ENCODE results near the gene ACTN4.

DNA sequence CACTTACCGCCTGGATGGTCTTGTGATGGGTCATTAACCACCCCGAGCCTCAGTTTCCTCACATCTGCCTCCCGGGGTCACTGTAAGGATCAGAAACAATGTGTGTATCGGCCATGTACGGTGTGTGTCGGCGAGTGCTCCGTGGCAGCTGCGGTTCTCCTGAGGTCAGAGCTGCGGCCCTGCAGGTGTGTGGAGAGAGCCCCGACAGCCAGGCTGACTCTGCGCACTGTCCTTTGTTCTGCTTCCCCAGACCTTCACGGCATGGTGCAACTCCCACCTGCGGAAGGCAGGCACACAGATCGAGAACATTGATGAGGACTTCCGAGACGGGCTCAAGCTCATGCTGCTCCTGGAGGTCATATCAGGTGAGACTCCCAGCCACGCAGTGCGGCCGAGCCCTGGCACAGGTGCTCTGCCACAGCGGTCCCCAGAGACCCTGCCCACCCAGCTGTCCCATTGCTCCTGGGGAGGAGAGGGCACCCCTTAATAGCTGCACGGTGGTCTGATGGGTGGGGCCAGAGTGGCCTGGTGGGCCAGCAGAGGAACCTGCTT lies 53.0 kb downstream of the ACTN4 start:
- TF ChIP-seq, protein P1, sequence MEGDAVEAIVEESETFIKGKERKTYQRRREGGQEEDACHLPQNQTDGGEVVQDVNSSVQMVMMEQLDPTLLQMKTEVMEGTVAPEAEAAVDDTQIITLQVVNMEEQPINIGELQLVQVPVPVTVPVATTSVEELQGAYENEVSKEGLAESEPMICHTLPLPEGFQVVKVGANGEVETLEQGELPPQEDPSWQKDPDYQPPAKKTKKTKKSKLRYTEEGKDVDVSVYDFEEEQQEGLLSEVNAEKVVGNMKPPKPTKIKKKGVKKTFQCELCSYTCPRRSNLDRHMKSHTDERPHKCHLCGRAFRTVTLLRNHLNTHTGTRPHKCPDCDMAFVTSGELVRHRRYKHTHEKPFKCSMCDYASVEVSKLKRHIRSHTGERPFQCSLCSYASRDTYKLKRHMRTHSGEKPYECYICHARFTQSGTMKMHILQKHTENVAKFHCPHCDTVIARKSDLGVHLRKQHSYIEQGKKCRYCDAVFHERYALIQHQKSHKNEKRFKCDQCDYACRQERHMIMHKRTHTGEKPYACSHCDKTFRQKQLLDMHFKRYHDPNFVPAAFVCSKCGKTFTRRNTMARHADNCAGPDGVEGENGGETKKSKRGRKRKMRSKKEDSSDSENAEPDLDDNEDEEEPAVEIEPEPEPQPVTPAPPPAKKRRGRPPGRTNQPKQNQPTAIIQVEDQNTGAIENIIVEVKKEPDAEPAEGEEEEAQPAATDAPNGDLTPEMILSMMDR (IDR thresholded peaks at IDR 0.05; ENCODE audit: borderline replicate concordance, extremely low read depth, low read length, poor library complexity, severe bottlenecking), result no peak
- no peak for TF ChIP-seq EZH2 (IDR thresholded peaks at IDR 0.05; ENCODE audit: borderline replicate concordance, low read depth, low read length, severe bottlenecking)

All from DND-41 (cell line).